Suprapubic skin (tissue), 4 donors: ENCODE results near the gene LARGE1.

ENCODE experiments used
- EP300 ChIP-seq: sonication (generic); formaldehyde crosslinking; IDR thresholded peaks from one replicate; pipeline ENCODE4 v1.6.1; 2017; ENCODE audit warnings: antibody characterized with exemption
- POLR2A ChIP-seq, 2 donors: fragments of 450-650 bp; IDR thresholded peaks; one replicate each; pipeline ENCODE4 v1.6.1; 2017; ENCODE audit warnings: antibody characterized with exemption in 2 of 2, mild to moderate bottlenecking in 2 of 2, moderate library complexity in 2 of 2
- POLR2AphosphoS5 ChIP-seq, 3 donors: sonication (generic); formaldehyde crosslinking; IDR thresholded peaks; one replicate each; pipeline ENCODE4 v1.6.1; 2017; ENCODE audit warnings: antibody characterized with exemption in 3 of 3
- TF ChIP-seq, protein P1 (sequence below), 2 donors: fragments of 200-600 bp in 1 of 2; fragments of 450-650 bp in 1 of 2; sonication (generic) in 1 of 2; IDR thresholded peaks; one replicate each; pipeline ENCODE4 v1.5.1; 2016 to 2019; ENCODE audit warnings: antibody characterized with exemption in 2 of 2, mild to moderate bottlenecking in 1 of 2, moderate library complexity in 1 of 2

DNA sequence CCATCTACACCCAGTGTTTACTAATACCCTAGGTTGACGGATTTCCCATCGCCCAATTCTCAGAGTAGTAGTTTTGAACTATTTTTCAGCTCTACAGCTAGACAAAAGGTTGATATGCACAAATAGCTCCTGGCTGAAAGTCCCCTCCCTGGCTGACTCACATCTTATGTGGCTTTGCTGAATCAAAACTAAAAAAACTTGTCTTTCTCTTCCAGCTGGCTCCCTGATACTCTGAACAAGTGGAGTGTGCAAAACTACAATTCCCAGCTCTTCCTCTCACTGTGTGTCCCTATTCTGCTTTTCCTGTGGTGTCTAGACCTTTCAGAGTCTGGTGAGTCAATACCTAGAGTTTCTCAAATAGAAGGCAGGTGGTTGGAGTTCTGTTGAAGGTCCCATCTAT, 12.7 kb upstream of the LARGE1 start:
- TF ChIP-seq, protein P1, sequence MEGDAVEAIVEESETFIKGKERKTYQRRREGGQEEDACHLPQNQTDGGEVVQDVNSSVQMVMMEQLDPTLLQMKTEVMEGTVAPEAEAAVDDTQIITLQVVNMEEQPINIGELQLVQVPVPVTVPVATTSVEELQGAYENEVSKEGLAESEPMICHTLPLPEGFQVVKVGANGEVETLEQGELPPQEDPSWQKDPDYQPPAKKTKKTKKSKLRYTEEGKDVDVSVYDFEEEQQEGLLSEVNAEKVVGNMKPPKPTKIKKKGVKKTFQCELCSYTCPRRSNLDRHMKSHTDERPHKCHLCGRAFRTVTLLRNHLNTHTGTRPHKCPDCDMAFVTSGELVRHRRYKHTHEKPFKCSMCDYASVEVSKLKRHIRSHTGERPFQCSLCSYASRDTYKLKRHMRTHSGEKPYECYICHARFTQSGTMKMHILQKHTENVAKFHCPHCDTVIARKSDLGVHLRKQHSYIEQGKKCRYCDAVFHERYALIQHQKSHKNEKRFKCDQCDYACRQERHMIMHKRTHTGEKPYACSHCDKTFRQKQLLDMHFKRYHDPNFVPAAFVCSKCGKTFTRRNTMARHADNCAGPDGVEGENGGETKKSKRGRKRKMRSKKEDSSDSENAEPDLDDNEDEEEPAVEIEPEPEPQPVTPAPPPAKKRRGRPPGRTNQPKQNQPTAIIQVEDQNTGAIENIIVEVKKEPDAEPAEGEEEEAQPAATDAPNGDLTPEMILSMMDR (IDR thresholded peaks at IDR 0.05): no peak
- TF ChIP-seq POLR2A (IDR thresholded peaks at IDR 0.05): no peak
- TF ChIP-seq POLR2AphosphoS5 (IDR thresholded peaks at IDR 0.05): no peak
- TF ChIP-seq EP300: no peak
